Pancreas (tissue), 10 donors: ENCODE data around the gene CCDC63. TPM values are rescaled to one million over a fixed set of nuclear protein-coding genes. Genes with fewer than 3 reads are reported as not detected.

Source experiments
- ATAC-seq, 4 donors: fragments of 200-7000 bp; cut with Tn5 transposase; one replicate each; pipeline versions ENCODE4 v1.8.0 to v1.9.1; 2020; ENCODE audit warnings: mild to moderate bottlenecking in 4 of 4, moderate library complexity in 4 of 4
- DNase-seq, 6 donors: peaks; one replicate each; pipeline ENCODE4 v3.0.0-alpha.2; 2020
- FAIRE-seq: peaks from 2 replicates; lab custom pipeline; 2012; peaks lifted over from hg19 to GRCh38; lab: Jason Lieb, UNC
- H3K27ac ChIP-seq, 4 donors: fragments of 200-600 bp; sonication (generic); 1 replicate in 3 of 4; 2 replicates in 1 of 4; pipeline versions ENCODE4 v1.5.0 to v1.8.0; 2020
- H3K27me3 ChIP-seq, 4 donors: fragments of 200-600 bp; one replicate each; pipeline ENCODE4 v1.8.0; 2021
- H3K36me3 ChIP-seq, 3 donors: fragments of 200-600 bp; sonication (generic) in 1 of 3; one replicate each; pipeline versions ENCODE4 v1.5.0 to v1.8.0; 2020 to 2021
- H3K4me1 ChIP-seq, 3 donors: fragments of 200-600 bp; one replicate each; pipeline ENCODE4 v1.8.0; 2021
- H3K4me3 ChIP-seq, 4 donors: fragments of 200-600 bp; sonication (generic) in 2 of 4; one replicate each; pipeline versions ENCODE4 v1.5.0 to v1.8.0; 2020 to 2021
- H3K9me3 ChIP-seq, 4 donors: fragments of 200-600 bp; one replicate each; pipeline ENCODE4 v1.8.0; 2021
- CTCF ChIP-seq, 4 donors: fragments of 200-600 bp; sonication (generic) in 3 of 4; IDR thresholded peaks; one replicate each; pipeline versions ENCODE4 v1.5.0 to v1.8.0; 2021; ENCODE audit warnings: antibody characterized with exemption in 4 of 4
- WGBS, 2 donors: extraction: QIAGEN DNeasy Blood & Tissue Kit; methylation state at CpG; one replicate each; pipeline ENCODE4 v1.1.7; 2013; 5-methylcytosine and 5-hydroxymethylcytosine counted together
- intact Hi-C, 3 donors: fragments of 100-400 bp; cut with DNase I; formaldehyde crosslinking; loops; one replicate each; pipeline versions ENCODE4 v1.11.1 to v1.14.2; 2022
- polyA plus RNA-seq, 2 donors: library from polyadenylated mRNA; stranded (reverse); fragments of 200-250 nt; gene quantifications; one replicate each; pipeline ENCODE4 v1.2.3, GENCODE V29; 2013
- total RNA-seq, 6 donors: library from RNA; stranded (reverse); fragmentation: NEBNext Ultra II Directional in 4 of 6; extraction: Animal tissue kit (Norgen Biotek cat#: 25700) in 4 of 6; gene quantifications; one replicate each; pipeline versions ENCODE4 v1.2.1 to v1.2.4, GENCODE V29; 2021 to 2023
- donor health status: healthy with polysubstance abuse.
- donor health status: DM: no; HTN: no; CAD: no; lungs with moderate emphysema.
- donor health status: DM: no; HTN: no; CAD: no.
- donor health status: control.
- donor health status: control.
- donor health status: Bipolar disorder and iron deficiency.
- donor health status: DM: yes; HTN: yes; CAD: no.
- donor health status: DM: no; HTN: no; CAD: no.
- donor health status: DM: no; HTN: no; CAD: no.
- donor health status: DM: yes; HTN: yes; CAD: no.

CCDC63 gene
- total and polyA plus RNA-seq, 8 donors = not detected

DNA sequence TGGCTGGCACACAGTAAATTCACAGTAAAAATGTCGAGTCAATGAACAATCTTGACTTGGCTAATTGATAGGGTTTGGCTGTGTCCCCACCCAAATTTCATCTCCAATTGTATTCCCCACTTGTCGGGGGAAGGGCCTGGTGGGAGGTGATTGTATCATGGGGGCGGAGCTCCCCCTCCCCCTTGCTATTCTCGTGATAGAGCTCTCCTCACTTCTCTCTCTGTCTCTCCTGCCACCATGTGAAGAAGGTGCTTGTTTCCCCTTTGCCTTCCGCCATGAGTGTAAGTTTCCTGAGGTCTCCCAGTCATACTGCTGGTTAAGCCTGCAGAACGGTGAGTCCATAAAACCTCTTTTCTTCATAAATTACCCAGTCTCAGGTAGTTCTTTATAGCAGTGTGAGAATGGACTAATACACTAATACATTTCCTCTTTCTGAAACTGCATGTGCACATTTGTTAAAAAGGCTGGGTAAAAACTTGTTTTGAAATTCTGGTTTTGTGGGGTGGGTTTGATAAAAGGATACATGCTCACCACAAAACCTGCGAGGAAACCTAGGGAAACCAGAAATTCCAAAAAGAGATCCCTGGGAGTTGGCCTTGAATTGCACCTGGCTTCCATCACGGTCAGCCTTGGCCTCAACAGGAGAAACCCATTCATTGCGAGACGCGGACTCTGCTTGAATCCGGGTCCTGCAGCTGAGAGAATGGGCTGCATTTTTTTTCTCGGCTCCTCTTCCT is 89.7 kb downstream of the CCDC63 start:
- H3K27me3 ChIP-seq = no peaks in the 10 kb centered on the region
- FAIRE-seq (no peak), DNase-seq (no peak), ATAC-seq (peak; percentile 11 to 68 (median 55))
- no peaks in the 10 kb centered on the region for H3K9me3 ChIP-seq
- no peak for TF ChIP-seq CTCF (IDR thresholded peaks at IDR 0.05)
- no peak overlapping the region for H3K4me3 ChIP-seq
- no peak overlapping the region for H3K27ac ChIP-seq
- WGBS, 2 donors = 36 to 38% methylated on average over 13 of the region's 13 CpGs
- peaks cover 0 to 3% (median 0%) of the 10 kb centered on the region in 3 donors for H3K4me1 ChIP-seq
- intact Hi-C loops = loop anchor here in 2 of 3 donors (10.0 kb wide), 2 partner anchors 368 to 378 kb away; no protein-coding TSS in a partner anchor
- H3K36me3 ChIP-seq = no peaks in the 10 kb centered on the region

DNA sequence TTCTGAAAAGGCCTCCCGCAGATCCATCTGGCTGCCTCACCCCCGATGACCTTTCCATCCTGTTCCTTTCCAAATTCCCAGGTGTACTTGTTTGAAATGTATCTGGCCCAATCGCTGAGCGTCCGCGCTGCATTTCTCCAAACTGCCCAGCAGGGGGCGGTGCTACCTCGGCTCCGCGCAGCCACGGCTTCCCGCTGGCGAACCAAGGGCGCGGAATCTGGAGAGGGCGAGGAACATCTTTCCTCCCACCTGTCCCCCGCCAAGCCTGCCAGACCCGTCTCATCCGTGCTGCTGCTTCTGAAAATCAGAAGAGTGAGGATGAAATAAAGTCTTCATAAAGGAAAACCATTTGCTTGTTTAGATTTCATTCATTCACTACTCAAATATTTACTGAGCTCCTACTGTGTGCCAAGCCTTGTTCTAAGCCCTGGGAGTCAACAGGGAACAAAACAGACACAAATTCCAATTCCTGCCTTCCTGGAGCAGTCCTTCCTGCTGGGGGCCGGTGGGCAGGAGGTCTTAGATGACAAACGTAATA is 90.4 kb downstream of the CCDC63 start:
- H3K27me3 ChIP-seq = no peaks in the 10 kb centered on the region
- H3K9me3 ChIP-seq = no peaks in the 10 kb centered on the region
- no peak overlapping the region for H3K27ac ChIP-seq
- ATAC-seq (peak; percentile 61 to 92 (median 84)), DNase-seq (peak; percentile 19 to 86 (median 54)), FAIRE-seq (no peak)
- no peaks in the 10 kb centered on the region for H3K36me3 ChIP-seq
- intact Hi-C loops = loop anchor here in 2 of 3 donors (10.0 kb wide), 2 partner anchors 368 to 378 kb away; no protein-coding TSS in a partner anchor
- H3K4me1 ChIP-seq = peaks cover 0 to 3% (median 0%) of the 10 kb centered on the region in 3 donors
- H3K4me3 ChIP-seq = no peak overlapping the region
- WGBS, 2 donors = 4 to 5% methylated on average over 21 of the region's 21 CpGs
- peak; percentile 85 to 93 (median 89) for TF ChIP-seq CTCF (IDR thresholded peaks at IDR 0.05)

DNA sequence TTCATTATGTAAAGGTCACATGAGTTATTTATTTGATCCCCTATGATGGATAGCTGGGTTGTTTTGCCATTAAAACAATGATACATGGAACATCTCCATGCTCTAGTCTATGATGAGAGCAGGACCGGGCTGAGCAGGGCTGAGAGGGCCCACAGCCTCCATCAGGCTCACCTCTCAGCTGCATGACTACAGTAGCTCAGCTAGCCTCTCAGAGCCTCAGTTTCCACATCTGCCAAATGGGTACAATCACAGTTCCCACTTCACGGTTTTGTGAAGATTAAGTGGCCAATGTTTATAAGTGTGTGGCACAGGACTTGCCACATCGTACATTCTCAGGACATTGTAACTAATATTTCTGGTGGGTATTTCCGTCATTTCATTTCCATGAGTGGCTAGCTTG is 93.5 kb downstream of the CCDC63 start:
- Histone ChIP-seq H3K27me3 (no peaks in the 10 kb centered on the region), H3K27ac (no peak overlapping the region), H3K4me3 (no peak overlapping the region), H3K4me1 (peaks cover 0 to 3% (median 0%) of the 10 kb centered on the region in 3 donors), H3K9me3 (no peaks in the 10 kb centered on the region), H3K36me3 (no peaks in the 10 kb centered on the region)
- FAIRE-seq (no peak), ATAC-seq (no peak), DNase-seq (no peak)
- 79 to 82% methylated on average over 4 of the region's 4 CpGs for WGBS, 2 donors
- intact Hi-C loops = loop anchor here in 1 of 3 donors (5.0 kb wide), 1 partner anchor 377 kb away; no protein-coding TSS in a partner anchor
- TF ChIP-seq CTCF (IDR thresholded peaks at IDR 0.05) = no peak

- H3K27me3 ChIP-seq = no peaks in the 10 kb centered on the region
- TF ChIP-seq CTCF (IDR thresholded peaks at IDR 0.05) = no peak
- H3K9me3 ChIP-seq = no peaks in the 10 kb centered on the region
- WGBS, 2 donors = 67 to 72% methylated on average over 7 of the region's 7 CpGs
- peaks cover 0 to 3% (median 0%) of the 10 kb centered on the region in 3 donors for H3K4me1 ChIP-seq
- H3K36me3 ChIP-seq = no peaks in the 10 kb centered on the region
- intact Hi-C loops = loop anchor here in 1 of 3 donors (5.0 kb wide), 1 partner anchor 376 kb away; no protein-coding TSS in a partner anchor
- FAIRE-seq = no peak
- no peak for DNase-seq
- H3K4me3 ChIP-seq = no peak overlapping the region
- no peak overlapping the region for H3K27ac ChIP-seq
- no peak for ATAC-seq
Observed at GRCh38 chr12:110940933-110941332, 94.1 kb downstream of the CCDC63 start.
